Measurements from ENCODE around the gene ISG15.

- TF ChIP-seq ZNF274 (IDR thresholded peaks at IDR 0.05; ENCODE audit: low read depth, low read length) = no peak
- TF ChIP-seq YY1 (IDR thresholded peaks at IDR 0.05; ENCODE audit: insufficient read depth, insufficient read length) = no peak
Observed at GRCh38 chr1:1024149-1024770, 11.0 kb downstream of the ISG15 start.
